ENCODE results near the gene RASGRF2.

Gene RASGRF2

GRCh38 chr5:81213070-81213469, 252.9 kb downstream of the RASGRF2 start:
- DNase-seq, result no peak

GRCh38 chr5:81214848-81215247, 254.7 kb downstream of the RASGRF2 start:
- DNase-seq, result no peak

GRCh38 chr5:81216152-81216551, 256.0 kb downstream of the RASGRF2 start:
- no peak for DNase-seq

- no peak for DNase-seq
Observed at GRCh38 chr5:81219389-81219788, 259.2 kb downstream of the RASGRF2 start.

GRCh38 chr5:81222285-81222684, 262.1 kb downstream of the RASGRF2 start:
- no peak for DNase-seq

GRCh38 chr5:81225463-81225862, 265.3 kb downstream of the RASGRF2 start:
- DNase-seq, result no peak

- no peak for DNase-seq
Observed at GRCh38 chr5:81226286-81226685, 266.1 kb downstream of the RASGRF2 start.

GRCh38 chr5:81226949-81227348, 266.8 kb downstream of the RASGRF2 start:
- no peak for DNase-seq

- no peak for DNase-seq
Observed at GRCh38 chr5:81228084-81228483, 267.9 kb downstream of the RASGRF2 start.

- DNase-seq, result no peak
Observed at GRCh38 chr5:81230416-81230815, 270.3 kb downstream of the RASGRF2 start.

GRCh38 chr5:81232464-81233079, 272.4 kb downstream of the RASGRF2 start:
- no peak for DNase-seq

GRCh38 chr5:81233080-81233634, 273.0 kb downstream of the RASGRF2 start, which contains the start of gene CKMT2:
Gene CKMT2 (plus strand): TSS chr5:81233322. CDS start chr5:81251133, 17,811 bp downstream.
- DNase-seq, result no peak

- DNase-seq, result no peak
Observed at GRCh38 chr5:81234299-81234698, 274.1 kb downstream of the RASGRF2 start.

- DNase-seq, result no peak
Observed at GRCh38 chr5:81234801-81235200, 274.6 kb downstream of the RASGRF2 start.

- DNase-seq, result no peak
Observed at GRCh38 chr5:81235287-81236072, 275.3 kb downstream of the RASGRF2 start.

GRCh38 chr5:81238460-81238859, 278.3 kb downstream of the RASGRF2 start:
- DNase-seq, result no peak

GRCh38 chr5:81239613-81240012, 279.4 kb downstream of the RASGRF2 start:
- no peak for DNase-seq

GRCh38 chr5:81241001-81241400, 280.8 kb downstream of the RASGRF2 start:
- DNase-seq, result no peak

- no peak for DNase-seq
Observed at GRCh38 chr5:81241961-81242648, 281.9 kb downstream of the RASGRF2 start.

- no peak for DNase-seq
Observed at GRCh38 chr5:81242906-81243436, 282.8 kb downstream of the RASGRF2 start.

GRCh38 chr5:81244451-81244850, 284.3 kb downstream of the RASGRF2 start:
- no peak for DNase-seq

- DNase-seq, result no peak
Observed at GRCh38 chr5:81245871-81246235, 285.7 kb downstream of the RASGRF2 start.

GRCh38 chr5:81246697-81247096, 286.5 kb downstream of the RASGRF2 start:
- no peak for DNase-seq

Measured in activated T-cell treated with anti-CD3 and anti-CD28 coated beads for 4 hours (primary cell).